Panc1 (cell line): ENCODE measurements around the gene PRR19.

Source experiments
- POLR2AphosphoS5 ChIP-seq: IDR thresholded peaks from 2 replicates; pipeline ENCODE4 v1.6.1; 2012; ENCODE audit warnings: mild to moderate bottlenecking, low read depth, low read length, moderate library complexity
- SIN3A ChIP-seq: IDR thresholded peaks from 2 replicates; pipeline ENCODE4 v1.6.1; 2012; ENCODE audit warnings: low read depth, mild to moderate bottlenecking, low read length, moderate library complexity, borderline replicate concordance; ENCODE audit not compliant: insufficient read depth
- TCF7L2 ChIP-seq: IDR thresholded peaks from 2 replicates; pipeline ENCODE4 v1.6.1; 2011; ENCODE audit warnings: mild to moderate bottlenecking, low read depth, low read length, inconsistent platforms
- TF ChIP-seq, protein P1 (sequence below): fragments of 450-650 bp; IDR thresholded peaks from 2 replicates; pipeline ENCODE4 v1.5.1; 2017; ENCODE audit warnings: mild to moderate bottlenecking
- TF ChIP-seq, protein P2 (sequence below), 2 experiments: IDR thresholded peaks; 2 replicates each; pipeline ENCODE4 v1.6.1; 2011 to 2012; ENCODE audit warnings: low read depth in 2 of 2, control low read depth in 1 of 2, low read length in 1 of 2, mild to moderate bottlenecking in 1 of 2, moderate library complexity in 1 of 2; ENCODE audit not compliant: insufficient read depth in 1 of 2

DNA sequence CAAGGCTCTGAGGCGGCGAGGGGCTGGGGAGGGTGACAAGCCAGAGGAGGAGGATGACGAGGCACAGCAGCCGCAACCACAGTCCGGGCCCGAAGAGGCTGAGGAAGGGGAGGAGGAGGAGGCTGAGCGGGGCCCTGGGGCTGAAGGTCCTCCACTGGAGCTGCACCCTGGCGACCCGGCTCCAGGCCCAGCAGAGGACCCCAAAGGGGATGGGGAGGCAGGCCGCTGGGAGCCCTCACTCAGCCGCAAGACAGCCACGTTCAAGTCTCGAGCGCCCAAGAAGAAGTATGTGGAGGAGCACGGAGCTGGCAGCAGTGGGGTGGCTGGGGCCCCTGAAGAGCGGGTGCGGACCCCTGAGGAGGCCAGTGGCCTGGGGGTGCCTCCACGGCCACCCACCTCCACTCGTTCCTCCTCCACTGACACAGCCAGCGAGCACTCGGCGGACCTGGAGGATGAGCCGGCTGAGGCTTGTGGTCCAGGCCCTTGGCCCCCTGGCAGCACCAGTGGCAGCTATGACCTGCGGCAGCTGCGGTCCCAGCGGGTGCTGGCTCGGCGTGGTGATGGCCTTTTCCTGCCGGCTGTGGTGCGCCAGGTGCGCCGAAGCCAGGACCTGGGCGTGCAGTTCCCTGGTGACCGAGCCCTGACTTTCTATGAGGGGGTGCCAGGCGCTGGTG, 29.9 kb upstream of the PRR19 start:
- TF ChIP-seq, protein P1, sequence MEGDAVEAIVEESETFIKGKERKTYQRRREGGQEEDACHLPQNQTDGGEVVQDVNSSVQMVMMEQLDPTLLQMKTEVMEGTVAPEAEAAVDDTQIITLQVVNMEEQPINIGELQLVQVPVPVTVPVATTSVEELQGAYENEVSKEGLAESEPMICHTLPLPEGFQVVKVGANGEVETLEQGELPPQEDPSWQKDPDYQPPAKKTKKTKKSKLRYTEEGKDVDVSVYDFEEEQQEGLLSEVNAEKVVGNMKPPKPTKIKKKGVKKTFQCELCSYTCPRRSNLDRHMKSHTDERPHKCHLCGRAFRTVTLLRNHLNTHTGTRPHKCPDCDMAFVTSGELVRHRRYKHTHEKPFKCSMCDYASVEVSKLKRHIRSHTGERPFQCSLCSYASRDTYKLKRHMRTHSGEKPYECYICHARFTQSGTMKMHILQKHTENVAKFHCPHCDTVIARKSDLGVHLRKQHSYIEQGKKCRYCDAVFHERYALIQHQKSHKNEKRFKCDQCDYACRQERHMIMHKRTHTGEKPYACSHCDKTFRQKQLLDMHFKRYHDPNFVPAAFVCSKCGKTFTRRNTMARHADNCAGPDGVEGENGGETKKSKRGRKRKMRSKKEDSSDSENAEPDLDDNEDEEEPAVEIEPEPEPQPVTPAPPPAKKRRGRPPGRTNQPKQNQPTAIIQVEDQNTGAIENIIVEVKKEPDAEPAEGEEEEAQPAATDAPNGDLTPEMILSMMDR: no peak
- no peak for TF ChIP-seq POLR2AphosphoS5
- TF ChIP-seq, protein P2, sequence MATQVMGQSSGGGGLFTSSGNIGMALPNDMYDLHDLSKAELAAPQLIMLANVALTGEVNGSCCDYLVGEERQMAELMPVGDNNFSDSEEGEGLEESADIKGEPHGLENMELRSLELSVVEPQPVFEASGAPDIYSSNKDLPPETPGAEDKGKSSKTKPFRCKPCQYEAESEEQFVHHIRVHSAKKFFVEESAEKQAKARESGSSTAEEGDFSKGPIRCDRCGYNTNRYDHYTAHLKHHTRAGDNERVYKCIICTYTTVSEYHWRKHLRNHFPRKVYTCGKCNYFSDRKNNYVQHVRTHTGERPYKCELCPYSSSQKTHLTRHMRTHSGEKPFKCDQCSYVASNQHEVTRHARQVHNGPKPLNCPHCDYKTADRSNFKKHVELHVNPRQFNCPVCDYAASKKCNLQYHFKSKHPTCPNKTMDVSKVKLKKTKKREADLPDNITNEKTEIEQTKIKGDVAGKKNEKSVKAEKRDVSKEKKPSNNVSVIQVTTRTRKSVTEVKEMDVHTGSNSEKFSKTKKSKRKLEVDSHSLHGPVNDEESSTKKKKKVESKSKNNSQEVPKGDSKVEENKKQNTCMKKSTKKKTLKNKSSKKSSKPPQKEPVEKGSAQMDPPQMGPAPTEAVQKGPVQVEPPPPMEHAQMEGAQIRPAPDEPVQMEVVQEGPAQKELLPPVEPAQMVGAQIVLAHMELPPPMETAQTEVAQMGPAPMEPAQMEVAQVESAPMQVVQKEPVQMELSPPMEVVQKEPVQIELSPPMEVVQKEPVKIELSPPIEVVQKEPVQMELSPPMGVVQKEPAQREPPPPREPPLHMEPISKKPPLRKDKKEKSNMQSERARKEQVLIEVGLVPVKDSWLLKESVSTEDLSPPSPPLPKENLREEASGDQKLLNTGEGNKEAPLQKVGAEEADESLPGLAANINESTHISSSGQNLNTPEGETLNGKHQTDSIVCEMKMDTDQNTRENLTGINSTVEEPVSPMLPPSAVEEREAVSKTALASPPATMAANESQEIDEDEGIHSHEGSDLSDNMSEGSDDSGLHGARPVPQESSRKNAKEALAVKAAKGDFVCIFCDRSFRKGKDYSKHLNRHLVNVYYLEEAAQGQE (IDR thresholded peaks at IDR 0.05; ENCODE audit: insufficient read depth in 1 of 2, low read depth in 2 of 2, low read length in 1 of 2): no peak
- TF ChIP-seq TCF7L2: no peak
- TF ChIP-seq SIN3A: no peak
